B cell (primary cell): Measurements from ENCODE around the gene KIAA1217. TPM values are rescaled to one million over a fixed set of nuclear protein-coding genes. Genes with fewer than 3 reads are reported as not detected.

Source experiments
- ATAC-seq: fragments of 200-7000 bp; cut with Tn5 transposase; one replicate; pipeline ENCODE4 v1.10.0; 2021; ENCODE audit warnings: low read depth, mild to moderate bottlenecking, moderate number of reproducible peaks, moderate library complexity
- CTCF ChIA-PET: fragments of 350-600 bp; sonication (Branson Sonifier 250); formaldehyde crosslinking; loops from one replicate; lab custom pipeline; 2021; ENCODE audit warnings: antibody characterized with exemption, inconsistent platforms; lab: Charles Lee
- POLR2A ChIA-PET: fragments of 350-600 bp; sonication (Branson Sonifier 250); formaldehyde crosslinking; loops from one replicate; lab custom pipeline; 2021; ENCODE audit warnings: antibody characterized with exemption; lab: Charles Lee
- DNase-seq: peaks from one replicate; pipeline ENCODE4 v3.0.0; 2013
- H2AFZ ChIP-seq: 2 replicates; pipeline ENCODE4 v1.6.1; 2012; ENCODE audit warnings: mild to moderate bottlenecking, low read depth, low read length; ENCODE audit not compliant: insufficient read depth, poor library complexity, severe bottlenecking
- H3K27ac ChIP-seq, 2 donors: 1 replicate in 1 of 2; 2 replicates in 1 of 2; pipeline ENCODE4 v1.5.1; 2012 to 2013; ENCODE audit warnings: low read length in 2 of 2, mild to moderate bottlenecking in 2 of 2, moderate library complexity in 1 of 2
- H3K27me3 ChIP-seq, 4 experiments: fragments of 200-600 bp in 1 of 4; sonication (generic) in 1 of 4; replicated peaks in 1 of 4; 1 replicate in 2 of 4; 2 replicates in 2 of 4; pipeline versions ENCODE4 v1.6.1 to v1.7.0; 2013 to 2016; ENCODE audit warnings: low read length in 3 of 4, mild to moderate bottlenecking in 2 of 4, mixed read lengths in 1 of 4, moderate library complexity in 1 of 4; ENCODE audit not compliant: insufficient read depth in 4 of 4, control insufficient read depth in 3 of 4; ENCODE audit errors: control extremely low read depth in 1 of 4
- H3K36me3 ChIP-seq, 2 experiments: replicated peaks in 1 of 2; 1 replicate in 1 of 2; 2 replicates in 1 of 2; pipeline versions ENCODE4 v1.6.1 to v1.7.1; 2013; ENCODE audit warnings: low read length in 1 of 2; ENCODE audit not compliant: insufficient read depth in 2 of 2, control insufficient read depth in 1 of 2; ENCODE audit errors: control extremely low read depth in 1 of 2, extremely low read depth in 1 of 2
- H3K4me1 ChIP-seq, 2 donors: fragments of 200-600 bp in 1 of 2; sonication (generic) in 1 of 2; 1 replicate in 1 of 2; 2 replicates in 1 of 2; pipeline versions ENCODE4 v1.5.1 to v1.6.1; 2013 to 2017; ENCODE audit warnings: low read length in 2 of 2; ENCODE audit not compliant: control insufficient read depth in 2 of 2, insufficient read depth in 2 of 2
- H3K4me2 ChIP-seq: replicated peaks from 2 replicates; pipeline ENCODE3; 2012; ENCODE audit warnings: mild to moderate bottlenecking, low read depth, low read length; ENCODE audit not compliant: poor library complexity, severe bottlenecking
- H3K4me3 ChIP-seq, 5 experiments: fragments of 200-600 bp in 1 of 5; sonication (generic) in 1 of 5; 1 replicate in 3 of 5; 2 replicates in 2 of 5; pipeline versions ENCODE4 v1.5.1 to v1.7.0; 2011 to 2016; ENCODE audit warnings: low read length in 4 of 5, mild to moderate bottlenecking in 4 of 5, low read depth in 2 of 5, control low read depth in 1 of 5, moderate library complexity in 1 of 5; ENCODE audit not compliant: insufficient read depth in 1 of 5; ENCODE audit errors: control extremely low read depth in 1 of 5, extremely low read depth in 1 of 5
- H3K79me2 ChIP-seq: fragments of 200-600 bp; sonication (generic); one replicate; pipeline ENCODE4 v1.6.0; 2016; ENCODE audit warnings: low read length; ENCODE audit not compliant: control insufficient read depth, insufficient read depth
- H3K9ac ChIP-seq: fragments of 200-600 bp; sonication (generic); 2 replicates; pipeline ENCODE4 v1.6.1; 2017; ENCODE audit warnings: mild to moderate bottlenecking, low read length, moderate library complexity
- H3K9me3 ChIP-seq, 3 donors: one replicate each; pipeline versions ENCODE4 v1.6.1 to v1.7.1; 2013; ENCODE audit warnings: low read length in 2 of 3; ENCODE audit not compliant: control insufficient read depth in 2 of 3, insufficient read depth in 1 of 3; ENCODE audit errors: control extremely low read depth in 1 of 3
- H4K20me1 ChIP-seq: 2 replicates; pipeline ENCODE4 v1.6.0; 2012; ENCODE audit warnings: mild to moderate bottlenecking, low read length; ENCODE audit not compliant: insufficient read depth, control insufficient read depth, poor library complexity, severe bottlenecking
- H3K27ac Mint-ChIP-seq: one replicate; pipeline ENCODE4 v1.8.0; 2021; ENCODE audit warnings: mixed read lengths
- H3K27me3 Mint-ChIP-seq: one replicate; pipeline ENCODE4 v1.8.0; 2021; ENCODE audit warnings: mixed read lengths
- H3K4me1 Mint-ChIP-seq: one replicate; pipeline ENCODE4 v1.8.0; 2021; ENCODE audit warnings: mixed read lengths
- H3K4me3 Mint-ChIP-seq: one replicate; pipeline ENCODE4 v1.8.0; 2021; ENCODE audit warnings: mixed read lengths
- H3K9me3 Mint-ChIP-seq: one replicate; pipeline ENCODE4 v1.8.0; 2022; ENCODE audit warnings: mixed read lengths; ENCODE audit not compliant: insufficient read depth
- EZH2 ChIP-seq: IDR thresholded peaks from 2 replicates; pipeline ENCODE4 v1.6.1; 2012; ENCODE audit warnings: borderline replicate concordance, low read depth, mild to moderate bottlenecking, moderate library complexity, low read length; ENCODE audit not compliant: insufficient read depth, poor library complexity, severe bottlenecking
- WGBS: methylation state at CpG from one replicate; pipeline ENCODE4 v1.1.5; 2013; ENCODE audit warnings: missing lambda C conversion rate; ENCODE audit not compliant: insufficient coverage; 5-methylcytosine and 5-hydroxymethylcytosine counted together
- intact Hi-C: fragments of 100-400 bp; cut with micrococcal nuclease; formaldehyde crosslinking; loops from one replicate; pipeline ENCODE4 v1.10.0; 2022
- polyA plus RNA-seq: library from polyadenylated mRNA; depleted of rRNA; stranded (reverse); fragments of >200 nt; gene quantifications from 2 replicates; pipeline ENCODE4 v1.2.3, GENCODE V29; 2012
- total RNA-seq, 2 donors: library from RNA; stranded (reverse); fragments of 120-200 nt in 1 of 2; gene quantifications; 1 replicate in 1 of 2; 2 replicates in 1 of 2; pipeline versions ENCODE4 v1.2.3 to v1.2.4, GENCODE V29; 2013 to 2022
- TF ChIP-seq, protein P1 (sequence below): fragments of 200-600 bp; IDR thresholded peaks from one replicate; pipeline ENCODE4 v1.8.0; 2022; ENCODE audit warnings: antibody characterized with exemption, mild to moderate bottlenecking

KIAA1217 gene
- total and polyA plus RNA-seq, 2 donors (not counting 1 experiment from before 2014, with no cell fraction given) = 0.67 TPM; not detected in 1

DNA sequence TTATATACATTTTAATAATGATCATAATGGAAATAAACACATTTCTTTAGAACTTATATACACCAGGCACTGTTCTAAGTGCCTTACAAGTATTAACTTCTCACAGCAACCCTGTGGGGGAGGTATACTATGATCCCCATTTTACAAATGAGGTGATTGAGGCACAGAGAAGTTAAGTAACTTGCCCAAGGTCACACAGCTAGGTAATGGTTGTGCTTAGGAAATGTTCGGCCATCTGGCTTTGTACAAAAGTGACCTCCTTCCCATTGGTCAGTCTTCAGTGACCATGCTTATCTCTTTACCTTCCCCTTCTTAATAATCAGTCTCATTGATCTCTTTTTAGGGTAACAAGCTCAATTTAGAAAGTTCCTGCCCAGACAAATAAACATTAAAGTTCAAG lies 158.8 kb downstream of the KIAA1217 start:
- ChIA-PET CTCF (no interaction called here), POLR2A (no interaction called here)
- H3K27me3 Mint-ChIP-seq = no peaks in the 10 kb centered on the region
- Histone ChIP-seq H3K9me3 (no peaks in the 10 kb centered on the region), H3K9ac (no peak overlapping the region), H4K20me1 (no peaks in the 10 kb centered on the region), H3K4me3 (no peak overlapping the region), H3K27ac (no peak overlapping the region), H3K27me3 (no peaks in the 10 kb centered on the region), H3K4me2 (no peak overlapping the region), H2AFZ (no peak overlapping the region), H3K79me2 (no peaks in the 10 kb centered on the region), H3K36me3 (no peaks in the 10 kb centered on the region), H3K4me1 (no peaks in the 10 kb centered on the region)
- TF ChIP-seq, protein P1, sequence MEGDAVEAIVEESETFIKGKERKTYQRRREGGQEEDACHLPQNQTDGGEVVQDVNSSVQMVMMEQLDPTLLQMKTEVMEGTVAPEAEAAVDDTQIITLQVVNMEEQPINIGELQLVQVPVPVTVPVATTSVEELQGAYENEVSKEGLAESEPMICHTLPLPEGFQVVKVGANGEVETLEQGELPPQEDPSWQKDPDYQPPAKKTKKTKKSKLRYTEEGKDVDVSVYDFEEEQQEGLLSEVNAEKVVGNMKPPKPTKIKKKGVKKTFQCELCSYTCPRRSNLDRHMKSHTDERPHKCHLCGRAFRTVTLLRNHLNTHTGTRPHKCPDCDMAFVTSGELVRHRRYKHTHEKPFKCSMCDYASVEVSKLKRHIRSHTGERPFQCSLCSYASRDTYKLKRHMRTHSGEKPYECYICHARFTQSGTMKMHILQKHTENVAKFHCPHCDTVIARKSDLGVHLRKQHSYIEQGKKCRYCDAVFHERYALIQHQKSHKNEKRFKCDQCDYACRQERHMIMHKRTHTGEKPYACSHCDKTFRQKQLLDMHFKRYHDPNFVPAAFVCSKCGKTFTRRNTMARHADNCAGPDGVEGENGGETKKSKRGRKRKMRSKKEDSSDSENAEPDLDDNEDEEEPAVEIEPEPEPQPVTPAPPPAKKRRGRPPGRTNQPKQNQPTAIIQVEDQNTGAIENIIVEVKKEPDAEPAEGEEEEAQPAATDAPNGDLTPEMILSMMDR = no peak
- TF ChIP-seq EZH2 = no peak
- DNase-seq (no peak), ATAC-seq (no peak)
- intact Hi-C loops = no loop called here
- H3K27ac Mint-ChIP-seq = no peak overlapping the region
- 80% methylated on average over 1 of the region's 1 CpG for WGBS
- no peaks in the 10 kb centered on the region for H3K9me3 Mint-ChIP-seq
- no peaks in the 10 kb centered on the region for H3K4me1 Mint-ChIP-seq
- no peak overlapping the region for H3K4me3 Mint-ChIP-seq

DNA sequence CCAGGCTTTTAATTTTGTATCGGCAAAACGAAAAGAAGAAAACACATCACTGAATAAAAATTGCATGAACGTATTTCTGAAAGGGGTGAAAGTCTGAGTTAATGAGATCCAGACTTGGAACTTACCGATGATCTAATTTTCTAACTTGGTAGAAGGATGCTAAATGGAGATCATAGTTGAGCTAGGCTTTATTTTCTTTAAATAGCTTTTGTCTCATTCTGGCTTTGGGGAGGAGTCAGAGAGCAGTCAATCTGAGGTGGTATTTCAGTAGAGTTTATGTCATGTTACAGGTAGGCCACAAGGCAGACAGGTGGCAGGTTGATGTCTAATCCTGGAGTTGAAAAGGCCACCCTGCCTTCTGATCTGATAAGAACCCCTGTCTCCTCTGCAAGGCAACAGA lies 161.9 kb downstream of the KIAA1217 start:
- POLR2A ChIA-PET = no interaction called here
- no peaks in the 10 kb centered on the region for H4K20me1 ChIP-seq
- CTCF ChIA-PET = no interaction called here
- no peaks in the 10 kb centered on the region for H3K36me3 ChIP-seq
- no peak overlapping the region for H3K4me3 ChIP-seq
- no peaks in the 10 kb centered on the region for H3K9me3 Mint-ChIP-seq
- WGBS = 100% methylated on average over 4 of the region's 4 CpGs
- no peak overlapping the region for H2AFZ ChIP-seq
- H3K27me3 Mint-ChIP-seq = no peaks in the 10 kb centered on the region
- no peak overlapping the region for H3K27ac Mint-ChIP-seq
- no peaks in the 10 kb centered on the region for H3K79me2 ChIP-seq
- DNase-seq (no peak), ATAC-seq (no peak)
- intact Hi-C loops = no loop called here
- no peaks in the 10 kb centered on the region for H3K4me1 Mint-ChIP-seq
- no peaks in the 10 kb centered on the region for H3K9me3 ChIP-seq
- no peak overlapping the region for H3K4me3 Mint-ChIP-seq
- H3K27me3 ChIP-seq = no peaks in the 10 kb centered on the region
- no peak overlapping the region for H3K9ac ChIP-seq
- no peak overlapping the region for H3K27ac ChIP-seq
- TF ChIP-seq EZH2 = no peak
- TF ChIP-seq, protein P1 = no peak
- H3K4me1 ChIP-seq = no peaks in the 10 kb centered on the region
- H3K4me2 ChIP-seq = no peak overlapping the region
